Colonic mucosa (tissue), 4 donors: Measurements from ENCODE around the gene AKR1B15. TPM values are rescaled to one million over a fixed set of nuclear protein-coding genes. Genes with fewer than 3 reads are reported as not detected.
"Not testable (repeated sequence)": the region's sequence is repeated elsewhere in the genome, so short reads cannot be mapped to it uniquely, and the experiment has no call there.

Experiments
- DNase-seq: peaks from one replicate; pipeline ENCODE4 v3.0.0-alpha.2; 2020
- H3K27ac ChIP-seq: fragments of 200-600 bp; one replicate; pipeline ENCODE4 v1.8.0; 2021
- H3K27me3 ChIP-seq: fragments of 200-600 bp; one replicate; pipeline ENCODE4 v1.8.0; 2021
- H3K36me3 ChIP-seq: fragments of 200-600 bp; one replicate; pipeline ENCODE4 v1.8.0; 2021
- H3K4me1 ChIP-seq: fragments of 200-600 bp; one replicate; pipeline ENCODE4 v1.8.0; 2021; ENCODE audit warnings: mild to moderate bottlenecking
- H3K4me3 ChIP-seq: fragments of 200-600 bp; one replicate; pipeline ENCODE4 v1.8.0; 2021
- H3K9ac ChIP-seq, 2 donors: one replicate each; pipeline ENCODE4 v1.7.0; 2013; ENCODE audit warnings: control low read depth in 2 of 2, low read depth in 2 of 2, low read length in 2 of 2
- H3K9me3 ChIP-seq: fragments of 200-600 bp; one replicate; pipeline ENCODE4 v1.8.0; 2021
- intact Hi-C: fragments of 100-400 bp; cut with DNase I; formaldehyde crosslinking; loops from one replicate; pipeline ENCODE4 v1.14.1; 2022
- total RNA-seq, 2 donors: library from RNA; stranded (reverse); fragmentation: NEBNext Ultra II Directional in 1 of 2; extraction: Animal tissue kit (Norgen Biotek cat#: 25700) in 1 of 2; gene quantifications; one replicate each; pipeline ENCODE4 v1.2.1, GENCODE V29; 2021
- TF ChIP-seq, protein P1 (sequence below): fragments of 200-600 bp; IDR thresholded peaks from one replicate; pipeline ENCODE4 v1.8.0; 2022; ENCODE audit warnings: antibody characterized with exemption, mild to moderate bottlenecking
- donor health status: healthy.
- donor health status: DM: no; HTN: no; CAD: no.
- donor health status: DM: no; HTN: no; CAD: no.

Gene AKR1B15
- total RNA-seq, 2 donors from 2014 or later, result 6.5 to 10.6 TPM

GRCh38 chr7:134539380-134540004, 9.4 kb upstream of the AKR1B15 start:
- no peak overlapping the region for H3K27ac ChIP-seq
- no peaks in the 10 kb centered on the region for H3K4me1 ChIP-seq
- DNase-seq, result no peak
- no peaks in the 10 kb centered on the region for H3K27me3 ChIP-seq
- TF ChIP-seq, protein P1, sequence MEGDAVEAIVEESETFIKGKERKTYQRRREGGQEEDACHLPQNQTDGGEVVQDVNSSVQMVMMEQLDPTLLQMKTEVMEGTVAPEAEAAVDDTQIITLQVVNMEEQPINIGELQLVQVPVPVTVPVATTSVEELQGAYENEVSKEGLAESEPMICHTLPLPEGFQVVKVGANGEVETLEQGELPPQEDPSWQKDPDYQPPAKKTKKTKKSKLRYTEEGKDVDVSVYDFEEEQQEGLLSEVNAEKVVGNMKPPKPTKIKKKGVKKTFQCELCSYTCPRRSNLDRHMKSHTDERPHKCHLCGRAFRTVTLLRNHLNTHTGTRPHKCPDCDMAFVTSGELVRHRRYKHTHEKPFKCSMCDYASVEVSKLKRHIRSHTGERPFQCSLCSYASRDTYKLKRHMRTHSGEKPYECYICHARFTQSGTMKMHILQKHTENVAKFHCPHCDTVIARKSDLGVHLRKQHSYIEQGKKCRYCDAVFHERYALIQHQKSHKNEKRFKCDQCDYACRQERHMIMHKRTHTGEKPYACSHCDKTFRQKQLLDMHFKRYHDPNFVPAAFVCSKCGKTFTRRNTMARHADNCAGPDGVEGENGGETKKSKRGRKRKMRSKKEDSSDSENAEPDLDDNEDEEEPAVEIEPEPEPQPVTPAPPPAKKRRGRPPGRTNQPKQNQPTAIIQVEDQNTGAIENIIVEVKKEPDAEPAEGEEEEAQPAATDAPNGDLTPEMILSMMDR, result no peak
- no peaks in the 10 kb centered on the region for H3K36me3 ChIP-seq
- no peak overlapping the region for H3K4me3 ChIP-seq
- H3K9ac ChIP-seq, result no peak overlapping the region
- H3K9me3 ChIP-seq, result no peaks in the 10 kb centered on the region
- intact Hi-C loops, result no loop called here

- H3K9ac ChIP-seq, H3K36me3 ChIP-seq, intact Hi-C loops, H3K27me3 ChIP-seq, H3K9me3 ChIP-seq, H3K4me3 ChIP-seq, H3K27ac ChIP-seq, DNase-seq, H3K4me1 ChIP-seq: not testable (repeated sequence)
Measured at GRCh38 chr7:134541501-134542194, 7.3 kb upstream of the AKR1B15 start.

DNA sequence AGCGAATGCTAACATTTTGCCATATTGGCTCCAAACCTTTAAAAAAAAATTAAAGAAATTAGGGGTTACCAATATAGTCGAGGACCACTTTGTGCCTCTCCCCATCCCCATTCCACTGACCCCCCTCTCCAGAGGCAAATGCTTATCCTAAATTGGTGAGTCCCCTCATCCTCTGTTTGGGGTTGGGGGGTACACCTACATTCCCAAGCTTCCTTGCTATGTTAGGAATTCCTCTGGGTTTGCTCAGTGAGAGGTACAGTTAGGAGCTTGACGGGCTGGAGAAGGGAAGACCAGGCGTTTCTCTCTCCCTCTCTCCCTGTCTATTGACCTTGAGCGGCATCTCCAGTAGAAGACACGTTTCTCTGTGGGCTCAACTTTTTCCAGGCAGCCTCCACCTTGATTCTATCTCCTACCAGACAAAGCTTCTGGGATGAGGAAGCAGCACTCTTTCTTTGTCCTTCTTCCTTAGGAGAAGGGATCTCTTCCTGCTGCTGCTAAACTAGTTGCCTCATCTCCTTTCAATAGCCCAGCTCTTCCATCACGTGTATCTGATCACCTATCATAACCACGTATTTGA, 6.6 kb upstream of the AKR1B15 start:
- no peak for DNase-seq
- Histone ChIP-seq H3K4me1 (no peaks in the 10 kb centered on the region), H3K9me3 (no peaks in the 10 kb centered on the region), H3K27ac (no peak overlapping the region), H3K27me3 (no peaks in the 10 kb centered on the region), H3K36me3 (no peaks in the 10 kb centered on the region), H3K4me3 (no peak overlapping the region), H3K9ac (no peak overlapping the region)
- TF ChIP-seq, protein P1, result no peak
- intact Hi-C loops, result no loop called here

DNA sequence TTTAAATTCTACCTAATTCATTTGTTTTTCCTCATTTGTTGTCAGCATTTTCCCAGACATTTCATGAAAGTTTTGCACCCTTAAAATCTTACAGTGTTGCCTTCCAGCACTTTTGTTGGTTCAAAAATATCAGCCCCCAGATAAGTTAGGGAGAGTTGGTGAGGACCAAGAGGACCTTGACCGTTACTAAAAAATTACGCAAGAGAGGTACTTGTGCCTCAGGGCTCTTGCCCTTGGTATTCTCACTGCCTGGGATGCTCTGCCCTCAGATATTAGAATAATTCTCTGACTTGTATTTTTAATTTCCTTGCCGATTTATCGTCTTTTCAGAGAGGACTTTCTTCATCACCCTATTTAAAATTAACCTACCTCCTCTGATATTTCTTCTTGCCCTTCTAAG, 3.5 kb upstream of the AKR1B15 start:
- no peak overlapping the region for H3K27ac ChIP-seq
- no peaks in the 10 kb centered on the region for H3K27me3 ChIP-seq
- H3K9ac ChIP-seq, result no peak overlapping the region
- no peak for DNase-seq
- H3K4me3 ChIP-seq, result no peak overlapping the region
- intact Hi-C loops, result no loop called here
- no peaks in the 10 kb centered on the region for H3K9me3 ChIP-seq
- no peaks in the 10 kb centered on the region for H3K4me1 ChIP-seq
- TF ChIP-seq, protein P1, result no peak
- no peaks in the 10 kb centered on the region for H3K36me3 ChIP-seq

- intact Hi-C loops, result no loop called here
- Histone ChIP-seq H3K27me3 (no peaks in the 10 kb centered on the region), H3K9ac (no peak overlapping the region), H3K27ac (no peak overlapping the region), H3K36me3 (no peaks in the 10 kb centered on the region), H3K4me3 (no peak overlapping the region), H3K4me1 (no peaks in the 10 kb centered on the region), H3K9me3 (no peaks in the 10 kb centered on the region)
- DNase-seq, result no peak
- TF ChIP-seq, protein P1, result no peak
Measured at GRCh38 chr7:134545918-134546317, 3.0 kb upstream of the AKR1B15 start.

GRCh38 chr7:134546955-134547354, 2.0 kb upstream of the AKR1B15 start:
- intact Hi-C loops, result no loop called here
- TF ChIP-seq, protein P1, result no peak
- no peak for DNase-seq
- no peaks in the 10 kb centered on the region for H3K9me3 ChIP-seq
- H3K27me3 ChIP-seq, result no peaks in the 10 kb centered on the region
- no peak overlapping the region for H3K9ac ChIP-seq
- H3K4me1 ChIP-seq, result no peaks in the 10 kb centered on the region
- H3K36me3 ChIP-seq, result no peaks in the 10 kb centered on the region
- no peak overlapping the region for H3K27ac ChIP-seq
- no peak overlapping the region for H3K4me3 ChIP-seq
